ENCODE data around the gene ITGA11.
"Not testable (repeated sequence)": the region's sequence is repeated elsewhere in the genome, so short reads cannot be mapped to it uniquely, and the experiment has no call there.

Gene ITGA11

DNA sequence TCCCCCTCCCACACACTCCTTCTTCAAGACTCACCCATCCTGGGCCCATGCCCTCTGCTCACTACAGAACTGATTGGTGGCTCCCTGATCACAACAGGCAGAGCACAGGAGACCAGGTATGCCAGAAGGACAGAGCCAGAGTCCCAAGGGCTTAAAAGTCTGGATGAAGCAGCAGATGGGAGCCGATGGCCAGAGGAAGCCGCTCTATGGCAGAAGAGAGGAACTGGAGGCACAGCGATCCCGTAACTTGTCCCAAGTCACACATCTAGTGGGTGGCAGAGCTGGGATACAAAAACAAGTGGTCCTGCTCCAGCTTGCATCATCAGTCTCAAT, 20.7 kb downstream of the ITGA11 start:
- DNase-seq (ENCODE audit: low read depth in 2 of 2): no peak

GRCh38 chr15:68410466-68411342, 21.3 kb downstream of the ITGA11 start:
- no peak for DNase-seq (ENCODE audit: low read depth in 2 of 2)

DNA sequence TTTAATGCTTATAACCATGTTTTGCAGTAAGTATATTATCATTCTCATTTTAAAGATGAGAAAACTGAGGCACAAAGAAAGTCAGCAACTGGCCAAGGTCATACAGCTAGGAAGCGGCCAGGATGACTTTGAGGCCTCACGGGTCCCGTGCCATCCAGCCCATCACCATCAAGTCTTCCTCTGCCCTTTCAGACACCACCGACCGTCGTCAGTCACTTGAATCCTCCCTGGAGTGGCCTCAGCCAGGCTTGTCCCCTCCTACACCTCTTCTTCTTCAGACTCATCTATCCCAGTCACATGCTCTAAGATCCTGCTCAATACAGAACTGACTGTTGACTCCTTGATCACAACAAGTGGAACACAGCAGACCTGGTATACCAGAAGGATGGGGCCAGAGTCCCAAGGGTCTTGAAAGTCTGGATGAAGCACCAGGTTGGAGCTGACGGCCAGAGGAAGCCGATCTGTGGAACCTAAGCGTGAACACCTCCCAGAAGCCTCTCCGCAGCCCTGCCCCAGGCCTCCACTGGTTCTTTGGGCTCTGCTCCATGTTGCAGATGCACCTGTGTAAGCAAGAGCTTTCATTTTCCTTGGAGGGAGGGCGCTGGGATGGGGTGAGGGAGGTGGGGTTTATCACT, 22.1 kb downstream of the ITGA11 start:
- no peak for DNase-seq (ENCODE audit: low read depth in 2 of 2)

DNA sequence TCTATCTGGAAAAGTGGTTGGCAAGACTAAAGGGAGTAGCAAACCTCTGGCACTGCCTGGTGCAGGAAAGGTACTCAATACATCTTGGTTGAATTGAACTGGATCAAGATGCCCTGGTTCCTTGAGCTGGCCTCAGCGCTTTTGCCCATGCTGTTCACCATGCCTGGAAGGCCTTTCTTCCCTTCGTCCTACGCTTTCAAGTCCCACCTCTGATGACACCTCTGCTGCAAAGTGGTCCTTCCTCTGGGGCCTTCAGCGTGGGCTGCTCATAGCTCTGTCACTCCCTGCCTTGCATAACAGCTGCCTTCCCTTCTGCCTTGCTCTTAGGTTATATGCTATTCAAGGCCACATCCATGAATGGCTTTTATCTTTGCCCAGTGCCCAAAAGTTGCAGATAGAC, 23.0 kb downstream of the ITGA11 start:
- no peak for DNase-seq (ENCODE audit: low read depth in 2 of 2)

DNA sequence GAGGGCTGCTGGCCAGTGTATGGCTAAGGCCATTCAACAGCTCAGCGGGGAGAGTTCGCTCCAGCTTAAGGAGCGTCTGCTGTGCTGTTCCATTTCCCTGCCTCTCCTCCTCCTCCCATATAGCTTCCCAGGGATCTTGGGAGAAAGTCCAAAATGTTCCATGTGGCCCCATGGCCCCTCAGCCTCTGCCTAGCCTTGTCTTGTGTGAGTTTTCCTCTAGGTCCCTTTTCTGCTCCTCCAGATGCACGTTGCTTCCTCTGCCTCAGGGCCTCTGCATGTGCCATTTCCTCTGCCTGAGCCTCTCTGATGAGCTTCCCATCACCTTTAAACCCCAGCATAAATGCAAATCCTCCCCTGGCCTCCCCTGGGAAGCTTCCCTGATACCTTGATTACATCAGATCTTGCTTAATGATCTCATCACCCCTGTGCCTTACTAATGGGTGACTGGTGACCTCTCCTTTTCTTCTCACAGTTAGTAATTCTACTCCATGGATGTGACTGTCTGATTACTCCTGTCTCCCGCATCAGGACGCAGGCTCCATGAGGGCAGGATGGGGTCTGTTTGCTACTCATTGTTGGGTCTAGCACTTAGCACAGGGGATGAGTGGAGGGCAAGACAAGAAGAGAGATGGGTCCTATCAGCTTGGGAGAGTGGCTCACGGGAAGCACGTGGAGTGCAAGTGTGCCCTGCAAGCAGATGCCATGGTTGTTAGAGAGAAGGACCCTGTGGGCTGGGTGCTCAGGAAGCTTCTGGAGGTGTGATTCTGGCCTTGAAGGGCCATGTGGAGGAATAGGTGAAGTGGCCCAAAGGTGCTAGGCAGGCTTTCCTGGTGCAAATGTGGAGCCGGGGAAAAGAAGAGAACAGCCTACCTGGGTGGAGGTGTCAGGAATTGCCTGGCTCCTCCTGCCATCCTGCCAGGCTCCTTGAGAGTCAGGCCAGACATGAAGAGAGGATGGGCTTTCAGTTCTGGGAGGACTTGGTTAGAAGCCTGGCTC, 23.8 kb downstream of the ITGA11 start:
- DNase-seq (ENCODE audit: low read depth in 2 of 2): no peak

DNA sequence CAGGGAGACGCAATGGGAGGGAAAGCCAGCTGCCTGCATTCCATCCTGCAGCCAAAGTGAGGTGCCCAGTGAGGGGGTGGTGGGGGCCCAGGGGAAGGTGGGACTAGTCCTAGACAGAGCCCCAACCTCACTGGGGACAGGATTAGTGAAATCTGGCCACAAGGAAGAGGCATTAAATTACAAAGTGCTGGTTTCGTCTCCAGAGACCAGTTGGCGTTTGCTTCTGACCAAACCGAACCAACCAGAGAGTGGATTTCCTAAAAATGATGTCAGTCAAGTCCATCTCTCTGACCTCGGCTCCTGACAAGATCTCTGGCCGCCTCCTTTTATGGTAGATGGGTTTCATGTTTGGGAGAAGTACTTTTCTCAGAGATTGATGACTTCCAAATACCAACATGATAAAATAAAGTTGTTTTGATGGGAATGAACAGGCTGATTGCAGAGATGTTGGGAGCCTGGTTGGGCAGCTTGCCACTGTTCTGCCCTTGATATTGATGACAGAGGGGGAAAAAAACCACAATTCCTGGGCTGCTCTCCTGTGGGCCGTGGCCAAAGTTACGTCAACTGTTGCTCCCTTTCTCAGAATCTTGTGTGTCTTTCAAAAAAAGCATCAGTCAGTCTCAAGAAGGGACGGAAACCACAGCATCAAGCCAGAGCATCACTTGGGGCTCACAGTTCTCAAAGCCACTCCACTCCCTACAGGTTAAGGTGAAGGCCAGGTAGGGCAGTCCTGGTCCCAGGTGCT, 24.6 kb downstream of the ITGA11 start:
- DNase-seq (ENCODE audit: low read depth in 2 of 2): no peak

DNA sequence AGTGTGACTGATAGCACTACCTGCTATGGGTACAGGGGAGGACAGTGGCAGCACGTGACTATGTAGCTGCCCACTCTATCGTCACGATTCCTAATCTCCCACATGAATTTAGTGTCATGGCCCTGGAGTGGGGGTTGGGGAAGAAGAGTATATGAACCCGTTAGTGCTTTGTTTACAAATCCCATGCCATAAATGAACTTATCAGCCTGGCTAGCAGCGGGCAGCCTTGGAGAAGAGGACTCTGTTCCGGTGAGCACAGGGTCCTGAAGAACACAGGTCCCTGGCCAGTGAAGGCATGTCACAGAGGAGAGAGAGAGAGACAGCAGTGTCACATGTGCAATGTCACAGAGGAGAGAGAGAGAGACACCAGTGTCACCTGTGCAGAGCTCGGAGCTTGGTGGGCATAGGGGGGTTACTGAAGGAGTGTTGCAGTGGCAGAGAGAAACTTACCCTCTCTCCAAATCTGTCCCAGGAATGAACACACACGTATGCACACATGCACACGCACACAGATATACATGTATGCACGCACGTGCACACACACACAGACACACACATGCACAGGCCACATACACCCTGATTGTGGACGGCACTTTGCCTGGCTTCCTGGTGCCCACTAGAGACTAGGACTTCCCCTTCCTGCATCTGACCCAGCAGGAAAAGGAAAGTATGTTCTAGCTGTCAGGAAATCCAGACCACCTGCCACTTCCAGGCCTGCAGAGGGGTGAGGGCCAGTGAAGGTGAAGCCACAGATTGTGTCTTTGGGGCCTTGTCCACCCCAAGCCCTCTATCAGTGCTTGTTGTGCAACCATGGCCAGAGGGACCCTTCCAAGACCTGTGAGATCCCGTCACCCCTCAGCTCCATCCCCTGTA, 26.3 kb downstream of the ITGA11 start:
- DNase-seq (ENCODE audit: low read depth in 2 of 2): no peak

DNA sequence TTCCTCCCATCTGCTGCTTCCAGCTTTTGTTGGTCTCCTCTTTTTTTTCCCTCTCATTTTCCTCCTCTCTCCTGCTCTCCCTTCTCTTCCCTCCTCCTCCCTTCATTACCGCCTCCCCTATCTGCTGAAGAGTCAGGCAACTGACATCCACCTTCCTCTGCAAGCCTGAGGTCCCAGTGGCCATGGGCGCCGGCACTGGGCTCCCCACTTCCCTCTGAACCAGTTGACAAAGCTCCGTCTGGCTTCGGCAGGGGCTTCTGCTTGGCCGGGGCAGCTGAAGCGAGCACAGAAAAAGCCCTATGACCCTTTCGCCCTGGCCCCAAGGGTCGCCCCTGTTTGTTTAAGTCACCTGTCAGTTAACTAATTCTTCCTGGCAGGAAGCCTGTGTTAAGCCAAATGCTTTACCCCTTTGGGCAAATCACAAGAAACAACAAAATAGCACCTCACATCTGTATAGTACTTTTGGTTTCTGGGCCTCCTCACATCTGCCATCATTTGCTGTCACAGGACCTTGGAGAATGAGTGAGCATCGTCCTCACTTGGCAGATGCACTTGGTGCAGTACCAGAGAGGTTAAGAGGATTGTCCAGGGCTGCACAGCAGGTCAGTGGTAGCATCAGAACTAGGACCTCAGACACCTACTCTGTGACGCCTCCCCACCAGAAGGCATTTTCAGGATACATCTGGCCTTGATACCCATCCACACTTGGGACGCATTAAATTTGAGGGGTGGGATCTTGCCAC, 27.7 kb downstream of the ITGA11 start:
- DNase-seq (ENCODE audit: low read depth in 2 of 2): no peak

DNA sequence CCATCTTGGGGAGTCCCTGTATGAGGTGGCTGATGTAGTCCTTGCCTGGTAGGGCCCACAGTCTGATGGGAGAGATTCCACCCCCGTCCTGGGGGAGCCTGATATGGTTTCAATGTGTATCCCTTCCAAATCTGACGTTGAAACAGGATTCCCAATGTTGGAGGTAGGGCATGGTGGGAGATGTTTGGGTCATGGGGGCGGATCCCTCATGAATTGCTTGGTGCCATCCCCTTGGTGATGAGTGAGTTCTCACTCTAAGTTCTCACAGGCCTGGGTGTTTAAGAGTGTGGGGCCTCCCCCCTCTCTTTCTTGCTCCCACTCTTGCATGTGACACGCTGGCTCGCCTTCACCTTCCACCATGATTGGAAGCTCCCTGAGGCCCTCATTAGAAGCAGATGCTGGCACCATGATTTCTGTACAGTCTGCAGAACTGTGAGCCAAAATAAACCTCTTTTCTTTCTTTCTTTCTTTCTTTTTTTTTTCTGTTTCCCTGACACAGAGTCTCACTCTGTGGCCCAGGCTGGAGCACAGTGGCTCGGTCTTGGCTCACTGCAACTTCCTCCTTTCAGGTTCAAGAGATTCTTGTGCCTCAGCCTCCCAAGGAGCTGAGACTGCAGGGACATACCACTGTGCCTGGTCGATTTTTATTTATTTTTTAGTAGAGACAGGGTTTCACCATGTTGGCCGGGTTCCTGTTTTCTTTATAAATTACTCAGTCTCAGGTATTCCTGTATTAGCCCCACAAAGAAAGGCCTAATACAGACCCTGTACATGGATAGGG, 28.6 kb downstream of the ITGA11 start:
- DNase-seq (ENCODE audit: low read depth in 2 of 2): no peak

- DNase-seq (ENCODE audit: low read depth in 2 of 2): no peak
Observed at GRCh38 chr15:68402432-68403160, 29.4 kb downstream of the ITGA11 start.

GRCh38 chr15:68401496-68402431, 30.2 kb downstream of the ITGA11 start:
- DNase-seq (ENCODE audit: low read depth in 2 of 2): no peak

DNA sequence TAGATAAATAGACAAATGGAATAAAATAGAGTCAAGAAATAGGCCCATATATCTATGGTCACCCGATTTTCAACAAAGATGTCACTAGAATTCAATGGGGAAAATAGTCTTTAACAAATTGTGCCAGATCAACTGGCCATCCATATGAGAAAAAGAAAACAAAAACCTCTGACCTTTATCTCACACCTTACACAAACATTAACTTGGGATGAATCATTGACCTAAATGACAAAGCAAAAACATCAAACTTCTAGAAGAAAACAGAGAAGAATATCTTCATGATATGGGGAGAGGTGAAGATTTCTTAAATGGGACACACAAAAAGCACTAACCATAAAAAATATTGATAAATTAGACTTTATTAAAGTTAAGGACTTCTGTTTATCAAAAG, 31.9 kb downstream of the ITGA11 start:
- DNase-seq (ENCODE audit: low read depth in 2 of 2): no peak

GRCh38 chr15:68399096-68400065, 32.6 kb downstream of the ITGA11 start:
- no peak for DNase-seq (ENCODE audit: low read depth in 2 of 2)

DNA sequence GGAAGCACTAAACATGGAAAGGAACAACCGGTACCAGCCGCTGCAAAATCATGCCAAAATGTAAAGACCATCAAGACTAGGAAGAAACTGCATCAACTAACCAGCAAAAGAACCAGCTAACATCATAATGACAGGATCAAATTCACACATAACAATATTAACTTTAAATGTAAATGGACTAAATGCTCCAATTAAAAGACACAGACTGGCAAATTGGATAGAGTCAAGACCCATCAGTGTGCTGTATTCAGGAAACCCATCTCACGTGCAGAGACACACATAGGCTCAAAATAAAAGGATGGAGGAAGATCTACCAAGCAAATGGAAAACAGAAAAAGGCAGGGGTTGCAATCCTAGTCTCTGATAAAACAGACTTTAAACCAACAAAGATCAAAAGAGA, 34.0 kb downstream of the ITGA11 start:
- not testable (repeated sequence) for DNase-seq (ENCODE audit: low read depth in 2 of 2)

- no peak for DNase-seq (ENCODE audit: low read depth in 2 of 2)
Observed at GRCh38 chr15:68396068-68396467, 35.9 kb downstream of the ITGA11 start.

DNA sequence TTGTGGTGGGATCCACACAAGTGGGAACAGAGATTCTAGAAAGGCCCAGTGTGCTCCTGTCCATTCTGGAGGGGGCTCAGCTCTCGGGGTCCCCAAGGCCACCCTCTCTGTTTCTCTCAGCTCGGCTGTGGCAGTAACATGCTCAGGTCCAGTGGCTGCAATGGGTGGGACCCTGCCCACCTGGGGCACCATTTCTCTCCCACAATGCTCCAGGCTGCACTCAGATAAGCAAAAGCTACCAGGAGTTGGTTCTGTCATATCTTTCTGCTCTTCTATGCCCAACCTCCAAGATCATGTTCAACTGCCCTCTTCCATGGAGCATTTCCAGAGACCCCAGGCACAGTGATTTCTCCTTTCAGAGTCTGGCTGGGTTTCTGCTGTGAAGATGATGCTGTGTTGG, 40.8 kb downstream of the ITGA11 start:
- DNase-seq (ENCODE audit: low read depth in 2 of 2): no peak

Measured in activated CD8-positive, alpha-beta memory T cell treated with anti-CD3 and anti-CD28 coated beads for 4 hours (primary cell).